ENCODE results near the gene LRP8. TPM values are rescaled to one million over a fixed set of nuclear protein-coding genes. Genes with fewer than 3 reads are reported as not detected.

Gene LRP8
- total and polyA plus RNA-seq, 9 of the 15 experiments (the other 6 are each of a cell fraction or from before 2014, with no cell fraction given): 7.1 to 56.1 (median 31.3) TPM

- TF ChIP-seq, protein P1, sequence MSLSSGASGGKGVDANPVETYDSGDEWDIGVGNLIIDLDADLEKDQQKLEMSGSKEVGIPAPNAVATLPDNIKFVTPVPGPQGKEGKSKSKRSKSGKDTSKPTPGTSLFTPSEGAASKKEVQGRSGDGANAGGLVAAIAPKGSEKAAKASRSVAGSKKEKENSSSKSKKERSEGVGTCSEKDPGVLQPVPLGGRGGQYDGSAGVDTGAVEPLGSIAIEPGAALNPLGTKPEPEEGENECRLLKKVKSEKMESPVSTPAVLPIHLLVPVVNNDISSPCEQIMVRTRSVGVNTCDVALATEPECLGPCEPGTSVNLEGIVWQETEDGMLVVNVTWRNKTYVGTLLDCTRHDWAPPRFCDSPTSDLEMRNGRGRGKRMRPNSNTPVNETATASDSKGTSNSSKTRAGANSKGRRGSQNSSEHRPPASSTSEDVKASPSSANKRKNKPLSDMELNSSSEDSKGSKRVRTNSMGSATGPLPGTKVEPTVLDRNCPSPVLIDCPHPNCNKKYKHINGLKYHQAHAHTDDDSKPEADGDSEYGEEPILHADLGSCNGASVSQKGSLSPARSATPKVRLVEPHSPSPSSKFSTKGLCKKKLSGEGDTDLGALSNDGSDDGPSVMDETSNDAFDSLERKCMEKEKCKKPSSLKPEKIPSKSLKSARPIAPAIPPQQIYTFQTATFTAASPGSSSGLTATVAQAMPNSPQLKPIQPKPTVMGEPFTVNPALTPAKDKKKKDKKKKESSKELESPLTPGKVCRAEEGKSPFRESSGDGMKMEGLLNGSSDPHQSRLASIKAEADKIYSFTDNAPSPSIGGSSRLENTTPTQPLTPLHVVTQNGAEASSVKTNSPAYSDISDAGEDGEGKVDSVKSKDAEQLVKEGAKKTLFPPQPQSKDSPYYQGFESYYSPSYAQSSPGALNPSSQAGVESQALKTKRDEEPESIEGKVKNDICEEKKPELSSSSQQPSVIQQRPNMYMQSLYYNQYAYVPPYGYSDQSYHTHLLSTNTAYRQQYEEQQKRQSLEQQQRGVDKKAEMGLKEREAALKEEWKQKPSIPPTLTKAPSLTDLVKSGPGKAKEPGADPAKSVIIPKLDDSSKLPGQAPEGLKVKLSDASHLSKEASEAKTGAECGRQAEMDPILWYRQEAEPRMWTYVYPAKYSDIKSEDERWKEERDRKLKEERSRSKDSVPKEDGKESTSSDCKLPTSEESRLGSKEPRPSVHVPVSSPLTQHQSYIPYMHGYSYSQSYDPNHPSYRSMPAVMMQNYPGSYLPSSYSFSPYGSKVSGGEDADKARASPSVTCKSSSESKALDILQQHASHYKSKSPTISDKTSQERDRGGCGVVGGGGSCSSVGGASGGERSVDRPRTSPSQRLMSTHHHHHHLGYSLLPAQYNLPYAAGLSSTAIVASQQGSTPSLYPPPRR (CRISPR knock-in tag; IDR thresholded peaks at IDR 0.05; ENCODE audit: borderline replicate concordance): no peak
- TF ChIP-seq JUND (IDR thresholded peaks at IDR 0.05; ENCODE audit: borderline replicate concordance, low read depth, low read length): 0 out of 2 replicates have a peak, but pooled peaks have one; percentile 22
- no peak; the same call in 2 of the 3 replicates for TF ChIP-seq JUND (tag; IDR thresholded peaks at IDR 0.05; ENCODE audit: borderline replicate concordance, low read depth, low read length)
- TF ChIP-seq SRSF3 (IDR thresholded peaks at IDR 0.05; ENCODE audit: insufficient read depth, low read length): no peak
- peak; percentile 41; the same call in 1 of the 2 replicates for TF ChIP-seq MGA (IDR thresholded peaks at IDR 0.05)
- TF ChIP-seq GABPB1 (CRISPR knock-in tag; IDR thresholded peaks at IDR 0.05): peak; percentile 92
- no peak for TF ChIP-seq FOXA1 (IDR thresholded peaks at IDR 0.05; ENCODE audit: borderline replicate concordance)
Measured at GRCh38 chr1:53196485-53197290, 131.2 kb downstream of the LRP8 start, which contains the start of gene CPT2 (continued).

All from K562 (cell line).